CD8-positive, alpha-beta memory T cell (primary cell): ENCODE data around the gene GTF2A2. TPM values are rescaled to one million over a fixed set of nuclear protein-coding genes. Genes with fewer than 3 reads are reported as not detected.
"Not testable (repeated sequence)": the region's sequence is repeated elsewhere in the genome, so short reads cannot be mapped to it uniquely, and the experiment has no call there.

Experiments
- CTCF ChIA-PET: fragments of 350-600 bp; sonication (Branson Sonifier 250); formaldehyde crosslinking; loops from one replicate; lab custom pipeline; 2021; ENCODE audit warnings: antibody characterized with exemption; lab: Charles Lee
- POLR2A ChIA-PET: fragments of 350-600 bp; sonication (Branson Sonifier 250); formaldehyde crosslinking; loops from one replicate; lab custom pipeline; 2021; ENCODE audit warnings: antibody characterized with exemption; lab: Charles Lee
- DNase-seq, 5 donors: peaks; one replicate each; pipeline versions ENCODE4 v3.0.0 to v3.0.0-alpha.2; 2020 to 2022; ENCODE audit warnings: mixed read lengths in 1 of 5
- H3K27ac ChIP-seq: one replicate; pipeline ENCODE4 v1.7.0; 2013; ENCODE audit warnings: low read depth, mild to moderate bottlenecking, low read length, moderate library complexity
- H3K27me3 ChIP-seq: 2 replicates; pipeline ENCODE4 v1.7.0; 2013; ENCODE audit warnings: low read length, mild to moderate bottlenecking; ENCODE audit not compliant: insufficient read depth, poor library complexity, severe bottlenecking
- H3K36me3 ChIP-seq: 2 replicates; pipeline ENCODE4 v1.7.0; 2013; ENCODE audit warnings: mild to moderate bottlenecking, low read length, moderate library complexity; ENCODE audit not compliant: insufficient read depth
- H3K4me1 ChIP-seq: 2 replicates; pipeline ENCODE4 v1.7.0; 2013; ENCODE audit warnings: mild to moderate bottlenecking, low read length, moderate library complexity; ENCODE audit not compliant: insufficient read depth
- H3K4me3 ChIP-seq: 2 replicates; pipeline ENCODE4 v1.7.0; 2013; ENCODE audit warnings: mild to moderate bottlenecking, low read length
- H3K9me3 ChIP-seq: 2 replicates; pipeline ENCODE4 v1.7.0; 2013; ENCODE audit warnings: mild to moderate bottlenecking, low read length
- H3K27ac Mint-ChIP-seq, 8 donors: one replicate each; pipeline ENCODE4 v1.8.0; 2020 to 2021; ENCODE audit warnings: mixed read lengths in 8 of 8, mild to moderate bottlenecking in 6 of 8, inconsistent platforms in 3 of 8, moderate library complexity in 3 of 8
- H3K27me3 Mint-ChIP-seq, 2 donors: one replicate each; pipeline ENCODE4 v1.8.0; 2020 to 2021; ENCODE audit warnings: mixed read lengths in 2 of 2, mild to moderate bottlenecking in 1 of 2, moderate library complexity in 1 of 2
- H3K36me3 Mint-ChIP-seq, 3 donors: one replicate each; pipeline ENCODE4 v1.8.0; 2020 to 2021; ENCODE audit warnings: mixed read lengths in 3 of 3, inconsistent platforms in 1 of 3, mild to moderate bottlenecking in 1 of 3
- H3K4me1 Mint-ChIP-seq, 3 donors: one replicate each; pipeline ENCODE4 v1.8.0; 2020 to 2021; ENCODE audit warnings: mixed read lengths in 3 of 3, inconsistent platforms in 1 of 3, mild to moderate bottlenecking in 1 of 3
- H3K4me3 Mint-ChIP-seq, 7 donors: one replicate each; pipeline ENCODE4 v1.8.0; 2020 to 2021; ENCODE audit warnings: mixed read lengths in 7 of 7, mild to moderate bottlenecking in 6 of 7, moderate library complexity in 4 of 7, inconsistent platforms in 2 of 7
- H3K9me3 Mint-ChIP-seq, 5 donors: one replicate each; pipeline ENCODE4 v1.8.0; 2020 to 2022; ENCODE audit warnings: mixed read lengths in 5 of 5, mild to moderate bottlenecking in 3 of 5, moderate library complexity in 2 of 5, inconsistent platforms in 1 of 5
- polyA plus RNA-seq: library from polyadenylated mRNA; unstranded; fragments of 300-500 nt; fragmentation: Illumina TruSeq; gene quantifications from one replicate; pipeline ENCODE4 v1.2.3, GENCODE V29; 2021
- total RNA-seq, 2 experiments: library from RNA; stranded (reverse); gene quantifications; one replicate each; pipeline ENCODE4 v1.2.3, GENCODE V29; 2021

GTF2A2 gene, protein sequence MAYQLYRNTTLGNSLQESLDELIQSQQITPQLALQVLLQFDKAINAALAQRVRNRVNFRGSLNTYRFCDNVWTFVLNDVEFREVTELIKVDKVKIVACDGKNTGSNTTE
- total RNA-seq (100 to 1,000 TPM; 228 to 230 TPM), polyA plus RNA-seq (134 TPM)

DNA sequence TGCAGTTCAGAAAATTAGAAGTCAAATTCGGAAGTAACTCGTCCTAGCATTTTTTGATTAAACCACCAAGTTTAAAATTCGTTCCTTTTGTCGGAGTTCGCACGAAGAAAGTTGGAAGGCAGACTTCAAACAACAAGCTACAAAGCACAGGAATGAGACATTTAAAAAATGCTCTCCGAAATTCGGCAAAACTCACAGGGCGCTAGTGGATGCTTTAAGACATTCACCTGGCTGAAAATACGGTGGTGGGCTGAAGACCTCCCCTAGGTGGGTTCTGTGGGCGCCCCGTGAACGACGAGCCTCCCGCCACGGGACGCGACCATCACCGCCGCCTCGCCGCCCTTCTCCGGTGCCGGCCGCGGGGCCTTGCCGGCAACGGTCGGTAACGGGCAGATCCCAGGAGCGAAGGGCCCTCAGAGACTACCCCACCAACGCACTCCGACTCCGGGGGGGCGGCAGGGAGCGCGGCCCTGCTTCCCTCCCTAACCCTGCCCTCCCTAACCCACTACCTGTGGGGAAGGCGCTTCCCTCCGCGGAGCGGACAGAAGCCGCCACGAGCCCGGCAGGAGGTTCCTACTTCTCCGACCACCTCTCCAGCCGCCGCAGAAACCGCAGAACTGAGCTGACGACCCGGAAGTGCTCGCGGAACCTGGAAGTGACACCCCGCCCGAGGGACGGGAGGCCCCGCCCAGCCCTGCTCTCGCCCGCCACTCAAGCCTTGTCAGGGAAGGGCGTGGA is at the start of gene GTF2A2:
TSS of gene GTF2A2 (minus strand) at position 619 of the 738 bp plus-strand sequence. CDS start 5,238 bp downstream, outside the sequence.
- Histone ChIP-seq H3K4me3 (peak within 1 kb of the TSS; percentile 67), H3K4me1 (peaks cover 28% of the 10 kb centered on the region), H3K9me3 (no peaks in the 10 kb centered on the region), H3K27me3 (no peaks in the 10 kb centered on the region), H3K27ac (peak within 1 kb of the TSS; percentile 86), H3K36me3 (peaks cover 10% of the 10 kb centered on the region)
- H3K9me3 Mint-ChIP-seq = no peaks in the 10 kb centered on the region
- peak within 1 kb of the TSS in 4 of 8 donors; percentile 52 to 90 (median 86) for H3K27ac Mint-ChIP-seq
- CTCF ChIA-PET = interaction anchor here (1.1 to 1.4 kb wide), 4 partner anchors 14 to 34 kb away, joined by 3 to 4 read pairs (median 3); partner anchors contain the start of gene BNIP2
- POLR2A ChIA-PET = interaction anchor here (0.7 to 2.9 kb wide), 3 partner anchors 13 to 32 kb away, joined by 3 to 25 read pairs (median 3); partner anchors contain the start of gene BNIP2
- DNase-seq = peak; percentile 90 to 97 (median 94)
- H3K4me1 Mint-ChIP-seq = peaks cover 7 to 15% (median 10%) of the 10 kb centered on the region in 3 donors
- peaks cover 0 to 2% of the 10 kb centered on the region in 2 donors for H3K27me3 Mint-ChIP-seq
- H3K4me3 Mint-ChIP-seq = peak within 1 kb of the TSS in 5 of 7 donors; percentile 28 to 53 (median 49)
- H3K36me3 Mint-ChIP-seq = peaks cover 4 to 26% (median 16%) of the 10 kb centered on the region in 3 donors

DNA sequence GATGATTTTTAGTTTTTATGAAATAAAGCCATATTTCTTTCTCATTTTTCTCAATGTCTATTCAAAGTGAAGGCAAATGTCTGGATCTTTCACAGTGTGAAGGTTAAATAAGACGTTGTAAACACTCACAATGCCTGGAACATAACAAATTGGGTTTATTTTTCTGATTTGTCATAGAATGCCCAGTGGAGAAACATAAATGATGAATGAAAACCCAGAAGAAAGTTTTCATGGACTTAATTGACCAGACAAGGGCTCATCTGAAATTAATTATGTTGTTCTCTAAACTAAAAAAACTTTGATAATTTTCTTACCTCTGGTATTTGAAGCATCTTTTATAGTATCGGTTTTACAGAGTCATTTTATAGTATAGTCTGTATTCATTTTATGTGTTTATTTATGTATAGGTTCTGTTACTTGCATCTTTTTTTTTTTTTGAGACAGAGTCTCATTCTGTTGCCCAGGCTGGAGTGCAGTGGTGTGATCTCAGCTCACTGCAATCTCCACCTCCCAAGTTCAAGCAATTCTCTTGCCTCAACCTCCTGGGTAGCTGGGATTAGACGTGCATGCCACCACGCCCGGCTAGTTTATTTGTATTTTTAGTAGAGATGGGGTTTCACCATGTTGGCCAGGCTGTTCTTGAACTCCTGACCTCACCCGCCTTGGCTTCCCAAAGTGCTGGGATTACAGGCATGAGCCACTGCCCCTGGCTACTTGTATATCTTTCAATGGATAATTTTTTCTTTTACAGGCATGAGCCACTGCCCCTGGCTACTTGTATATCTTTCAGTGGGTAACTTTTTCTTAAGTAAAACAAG is 46.9 kb upstream of the GTF2A2 start:
- no peaks in the 10 kb centered on the region for H3K36me3 Mint-ChIP-seq
- ChIA-PET POLR2A (no interaction called here), CTCF (no interaction called here)

DNA sequence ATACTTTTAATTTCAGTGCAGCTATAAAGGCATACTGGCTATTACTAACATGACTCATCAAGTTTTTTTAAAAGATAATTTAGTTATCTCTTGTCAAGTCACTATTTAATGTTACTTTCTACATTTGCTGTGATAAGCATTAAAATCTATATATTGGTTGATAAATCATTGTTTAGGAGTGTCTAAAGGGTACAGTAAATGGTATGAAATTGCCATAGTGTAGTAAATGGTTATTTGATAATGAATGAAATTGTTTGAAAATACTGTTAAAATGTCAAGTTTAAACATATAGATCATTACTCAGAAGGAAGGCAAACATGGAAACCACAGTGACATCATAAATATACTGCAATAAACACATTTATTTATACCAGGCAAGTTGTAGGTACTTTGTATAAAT is 45.0 kb upstream of the GTF2A2 start:
- Histone ChIP-seq H3K27ac (no peak overlapping the region), H3K36me3 (no peaks in the 10 kb centered on the region), H3K4me1 (no peaks in the 10 kb centered on the region), H3K4me3 (no peak overlapping the region), H3K27me3 (no peaks in the 10 kb centered on the region), H3K9me3 (no peaks in the 10 kb centered on the region)
- no peak overlapping the region for H3K27ac Mint-ChIP-seq
- ChIA-PET CTCF (no interaction called here), POLR2A (no interaction called here)
- peaks cover 2 to 14% of the 10 kb centered on the region in 2 donors for H3K27me3 Mint-ChIP-seq
- no peaks in the 10 kb centered on the region for H3K36me3 Mint-ChIP-seq
- DNase-seq = no peak
- no peaks in the 10 kb centered on the region for H3K9me3 Mint-ChIP-seq
- no peak overlapping the region for H3K4me3 Mint-ChIP-seq
- H3K4me1 Mint-ChIP-seq = no peaks in the 10 kb centered on the region

More for the DNA sequence above, 46.9 kb upstream of the GTF2A2 start:
- peaks cover 2 to 9% of the 10 kb centered on the region in 2 donors for H3K27me3 Mint-ChIP-seq
- Histone ChIP-seq H3K9me3 (no peaks in the 10 kb centered on the region), H3K27ac (no peak overlapping the region), H3K4me3 (no peak overlapping the region), H3K27me3 (no peaks in the 10 kb centered on the region), H3K36me3 (no peaks in the 10 kb centered on the region), H3K4me1 (no peaks in the 10 kb centered on the region)
- peaks cover 0 to 2% (median 0%) of the 10 kb centered on the region in 5 donors for H3K9me3 Mint-ChIP-seq
- no peak overlapping the region for H3K4me3 Mint-ChIP-seq
- H3K4me1 Mint-ChIP-seq = no peaks in the 10 kb centered on the region
- H3K27ac Mint-ChIP-seq = no peak overlapping the region
- no peak for DNase-seq

DNA sequence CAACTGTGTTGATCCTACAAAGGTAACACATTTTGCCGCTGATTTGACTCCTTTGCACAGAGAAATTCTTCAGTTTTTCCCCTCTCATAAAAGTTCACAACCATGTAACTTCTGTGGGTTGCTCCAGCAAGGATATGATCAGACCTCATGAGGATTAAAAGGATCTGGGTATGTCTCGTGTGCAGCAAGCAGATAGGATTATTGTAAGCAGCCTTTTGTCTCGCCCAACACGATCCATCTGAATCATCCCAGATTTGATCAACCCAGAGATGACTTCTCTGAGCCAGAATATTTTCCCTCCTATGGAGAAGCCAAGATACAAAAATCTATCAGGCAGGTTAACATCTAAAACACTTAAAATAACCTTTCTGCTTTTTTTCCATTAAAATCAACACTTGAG is 44.6 kb upstream of the GTF2A2 start:
- POLR2A ChIA-PET = no interaction called here

DNA sequence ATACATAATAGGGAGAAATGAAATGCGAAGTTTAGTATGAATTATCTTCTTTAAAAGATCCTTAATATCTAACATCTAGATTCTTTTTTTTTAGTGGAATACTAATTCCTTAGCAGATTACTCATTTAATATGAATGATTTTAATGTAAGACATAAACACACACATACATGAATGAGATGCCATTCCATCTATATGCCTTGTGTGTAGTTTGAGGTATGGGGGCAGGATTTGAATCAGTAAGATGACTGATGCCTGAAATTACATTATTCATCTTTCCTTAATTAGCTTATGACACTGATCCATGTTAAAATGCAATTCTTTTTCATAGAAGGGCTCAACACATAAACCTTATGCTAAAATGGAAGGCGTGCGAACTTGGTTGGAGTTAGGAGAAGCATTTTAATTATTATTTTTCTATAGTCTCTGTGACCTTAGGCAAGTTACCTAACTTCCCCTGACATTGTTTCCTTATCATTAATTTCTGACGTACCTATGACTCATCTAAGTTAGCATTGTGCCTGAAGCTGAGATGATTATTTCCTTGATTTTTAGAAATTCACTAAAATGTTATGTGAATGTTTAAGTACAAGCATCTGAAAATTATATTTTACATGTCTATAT is 42.6 kb upstream of the GTF2A2 start:
- no peak for DNase-seq
- Histone ChIP-seq H3K9me3 (no peaks in the 10 kb centered on the region), H3K27ac (no peak overlapping the region), H3K27me3 (no peaks in the 10 kb centered on the region), H3K36me3 (no peaks in the 10 kb centered on the region), H3K4me3 (no peak overlapping the region), H3K4me1 (no peaks in the 10 kb centered on the region)
- Mint-ChIP-seq H3K27ac (no peak overlapping the region), H3K27me3 (peaks cover under 1 to 14% of the 10 kb centered on the region in 2 donors), H3K36me3 (no peaks in the 10 kb centered on the region), H3K9me3 (no peaks in the 10 kb centered on the region), H3K4me3 (no peak overlapping the region), H3K4me1 (no peaks in the 10 kb centered on the region)
- ChIA-PET POLR2A (no interaction called here), CTCF (no interaction called here)

More for the DNA sequence above, 44.6 kb upstream of the GTF2A2 start:
- H3K9me3 ChIP-seq = no peaks in the 10 kb centered on the region
- CTCF ChIA-PET = no interaction called here
- Mint-ChIP-seq H3K27me3 (peaks cover 2 to 14% of the 10 kb centered on the region in 2 donors), H3K9me3 (no peaks in the 10 kb centered on the region), H3K4me1 (no peaks in the 10 kb centered on the region), H3K27ac (no peak overlapping the region), H3K36me3 (no peaks in the 10 kb centered on the region), H3K4me3 (no peak overlapping the region)
- H3K4me1 ChIP-seq = no peaks in the 10 kb centered on the region
- no peak overlapping the region for H3K4me3 ChIP-seq
- DNase-seq = no peak
- H3K27ac ChIP-seq = no peak overlapping the region
- no peaks in the 10 kb centered on the region for H3K36me3 ChIP-seq
- no peaks in the 10 kb centered on the region for H3K27me3 ChIP-seq

DNA sequence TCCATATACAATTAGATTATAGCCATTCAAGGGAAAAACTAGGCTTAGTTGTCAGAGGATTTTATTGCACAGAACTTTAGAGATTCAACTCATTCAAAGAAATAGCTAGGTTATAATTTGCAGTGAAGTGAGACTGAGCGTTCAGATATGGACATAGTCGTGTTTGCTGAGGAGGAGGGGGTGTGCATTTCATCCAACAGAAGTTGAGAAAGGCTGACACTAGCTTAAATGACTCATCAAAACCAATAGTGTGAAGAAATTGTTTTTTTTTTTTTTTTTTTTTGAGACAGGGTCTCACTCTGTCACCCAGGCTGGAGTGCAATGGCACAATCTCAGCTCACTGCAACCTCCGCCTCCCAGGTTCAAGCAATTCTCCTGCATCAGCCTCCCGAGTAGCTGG is 40.8 kb upstream of the GTF2A2 start:
- H3K4me1 ChIP-seq, H3K27ac ChIP-seq, H3K36me3 Mint-ChIP-seq, H3K4me1 Mint-ChIP-seq, H3K9me3 Mint-ChIP-seq, POLR2A ChIA-PET, H3K27me3 ChIP-seq, H3K4me3 Mint-ChIP-seq, H3K9me3 ChIP-seq, H3K4me3 ChIP-seq, H3K36me3 ChIP-seq, H3K27ac Mint-ChIP-seq, DNase-seq: not testable (repeated sequence)
- CTCF ChIA-PET = interaction anchor here (0.7 kb wide), 2 partner anchors 30 to 660 kb away, joined by 3 read pairs; no protein-coding TSS in a partner anchor
- peaks cover 0 to 10% of the 10 kb centered on the region in 2 donors for H3K27me3 Mint-ChIP-seq

DNA sequence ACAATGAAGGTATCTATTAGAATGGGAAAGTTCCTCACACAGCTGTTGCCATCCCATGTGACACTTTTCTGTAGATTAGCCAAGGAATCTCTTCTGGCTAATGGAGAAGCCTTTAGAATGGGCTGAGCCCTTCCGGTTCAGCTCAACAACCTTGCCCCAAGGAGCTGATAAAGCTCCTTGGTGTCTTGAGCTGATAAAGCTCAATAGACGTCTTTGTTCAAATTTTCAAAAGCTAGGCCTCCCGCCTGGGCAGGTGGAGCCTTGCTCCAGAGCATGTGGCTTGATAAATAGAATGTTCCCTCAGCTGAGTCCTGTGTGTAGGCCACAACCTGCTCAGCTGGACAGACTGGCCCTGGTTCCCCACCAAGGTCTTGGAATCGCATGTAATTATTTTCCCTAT is 39.0 kb upstream of the GTF2A2 start:
- Mint-ChIP-seq H3K9me3 (no peaks in the 10 kb centered on the region), H3K27me3 (peaks cover 0 to 5% of the 10 kb centered on the region in 2 donors), H3K4me3 (no peak overlapping the region), H3K4me1 (peaks cover 0 to under 1% (median under 1%) of the 10 kb centered on the region in 3 donors), H3K27ac (no peak overlapping the region), H3K36me3 (no peaks in the 10 kb centered on the region)
- H3K27me3 ChIP-seq = no peaks in the 10 kb centered on the region
- CTCF ChIA-PET = no interaction called here
- H3K9me3 ChIP-seq = no peaks in the 10 kb centered on the region
- POLR2A ChIA-PET = no interaction called here
- DNase-seq = no peak
- H3K4me3 ChIP-seq = no peak overlapping the region
- no peaks in the 10 kb centered on the region for H3K36me3 ChIP-seq
- no peaks in the 10 kb centered on the region for H3K4me1 ChIP-seq
- no peak overlapping the region for H3K27ac ChIP-seq
